HL-60 (cell line): ENCODE results near the gene SRGAP3.

Experiments used
- DNase-seq, 2 experiments: peaks; one replicate each; pipeline ENCODE4 v3.0.0-alpha.2; 2010 to 2020; ENCODE audit warnings: low read depth in 1 of 2, low spot score in 1 of 2
- H3K27ac ChIP-seq: fragments of 250-450 bp; sonication (Bioruptor Pico); replicated peaks from 2 replicates; pipeline ENCODE4 v1.5.1; 2020; ENCODE audit warnings: mild to moderate bottlenecking, moderate library complexity
- H3K27me3 ChIP-seq: fragments of 250-450 bp; sonication (Bioruptor Pico); 2 replicates; pipeline ENCODE4 v1.5.1; 2021; ENCODE audit warnings: mild to moderate bottlenecking, moderate library complexity; ENCODE audit not compliant: insufficient read depth, poor library complexity, severe bottlenecking
- H3K4me3 ChIP-seq: replicated peaks from 2 replicates; pipeline ENCODE4 v1.5.1; 2011; ENCODE audit warnings: mild to moderate bottlenecking, control low read depth, low read length; ENCODE audit not compliant: insufficient read depth
- CTCF ChIP-seq: IDR thresholded peaks from one replicate; pipeline ENCODE4 v1.5.1; 2011; ENCODE audit warnings: low read length, control low read depth, inconsistent platforms; ENCODE audit not compliant: insufficient read depth
- GABPA ChIP-seq: IDR thresholded peaks from 2 replicates; pipeline ENCODE4 v1.6.1; 2012; ENCODE audit warnings: low read depth
- POLR2AphosphoS5 ChIP-seq: IDR thresholded peaks from 2 replicates; pipeline ENCODE4 v1.6.1; 2012; ENCODE audit warnings: low read depth
- REST ChIP-seq: IDR thresholded peaks from 2 replicates; pipeline ENCODE4 v1.6.1; 2012; ENCODE audit warnings: low read depth; ENCODE audit not compliant: insufficient replicate concordance
- SPI1 ChIP-seq: IDR thresholded peaks from 2 replicates; pipeline ENCODE4 v1.6.1; 2012; ENCODE audit warnings: low read depth, mild to moderate bottlenecking, borderline replicate concordance

Gene SRGAP3

GRCh38 chr3:9111417-9111816 lies 138.0 kb downstream of the SRGAP3 start:
- H3K27ac ChIP-seq, result no peak overlapping the region
- no peak overlapping the region for H3K4me3 ChIP-seq
- no peak for TF ChIP-seq POLR2AphosphoS5
- no peak for TF ChIP-seq REST
- no peak for TF ChIP-seq CTCF
- TF ChIP-seq SPI1, result no peak
- no peak for TF ChIP-seq GABPA
- DNase-seq, result no peak
- no peaks in the 10 kb centered on the region for H3K27me3 ChIP-seq

- Histone ChIP-seq H3K27me3 (no peaks in the 10 kb centered on the region), H3K27ac (no peak overlapping the region)
Observed at GRCh38 chr3:9110802-9111201, 138.6 kb downstream of the SRGAP3 start.

GRCh38 chr3:9110316-9110715 lies 139.1 kb downstream of the SRGAP3 start:
- no peaks in the 10 kb centered on the region for H3K27me3 ChIP-seq
- H3K27ac ChIP-seq, result no peak overlapping the region
- H3K4me3 ChIP-seq, result no peak overlapping the region
- TF ChIP-seq GABPA (no peak), CTCF (no peak), REST (no peak), SPI1 (no peak), POLR2AphosphoS5 (no peak)
- no peak for DNase-seq

More at GRCh38 chr3:9110802-9111201, 138.6 kb downstream of the SRGAP3 start:
- DNase-seq, result no peak
- TF ChIP-seq POLR2AphosphoS5, result no peak
- TF ChIP-seq REST, result no peak
- no peak for TF ChIP-seq GABPA
- TF ChIP-seq SPI1, result no peak
- TF ChIP-seq CTCF, result no peak
- H3K4me3 ChIP-seq, result no peak overlapping the region
